ENCODE measurements around the gene ENTPD2. TPM values are rescaled to one million over a fixed set of nuclear protein-coding genes. Genes with fewer than 3 reads are reported as not detected.

Gene ENTPD2
- total RNA-seq, 4 donors from 2014 or later = 0.22 to 0.49 TPM; not detected in 2

- WGBS, 2 donors = 83 to 97% methylated on average over 11 to 13 of the region's 13 CpGs
- no peak for DNase-seq
- Histone ChIP-seq H3K9me3 (no peaks in the 10 kb centered on the region), H3K27me3 (no peaks in the 10 kb centered on the region), H3K36me3 (peaks cover 19 to 20% of the 10 kb centered on the region in 2 donors), H3K27ac (no peak overlapping the region), H3K4me3 (replicated peaks in 1 of 3) (no peak overlapping the region), H3K4me1 (peaks cover 15 to 24% of the 10 kb centered on the region in 2 donors)
- TF ChIP-seq POLR2A (IDR thresholded peaks at IDR 0.05) (no peak), CTCF (IDR thresholded peaks at IDR 0.05) (no peak)
- intact Hi-C loops (cut with DNase I) = no loop called here
Measured at GRCh38 chr9:137079401-137079787, 25.5 kb upstream of the ENTPD2 start.

- Histone ChIP-seq H3K27ac (no peak overlapping the region), H3K9me3 (no peaks in the 10 kb centered on the region), H3K4me3 (replicated peaks in 1 of 3) (peak overlapping the region in 1 of 3 donors; percentile 68), H3K36me3 (peaks cover 19 to 20% of the 10 kb centered on the region in 2 donors), H3K4me1 (peaks cover 15 to 22% of the 10 kb centered on the region in 2 donors), H3K27me3 (no peaks in the 10 kb centered on the region)
- DNase-seq = no peak
- TF ChIP-seq POLR2A (IDR thresholded peaks at IDR 0.05) (no peak), CTCF (IDR thresholded peaks at IDR 0.05) (no peak)
- intact Hi-C loops (cut with DNase I) = no loop called here
- WGBS, 2 donors = 71 to 78% methylated on average over 13 to 42 of the region's 51 CpGs
Measured at GRCh38 chr9:137078701-137079400, 25.0 kb upstream of the ENTPD2 start.

- no peak for TF ChIP-seq CTCF (IDR thresholded peaks at IDR 0.05)
- no peak for TF ChIP-seq POLR2A (IDR thresholded peaks at IDR 0.05)
- peak; percentile 49 to 55 for DNase-seq
- Histone ChIP-seq H3K4me3 (replicated peaks in 1 of 3) (peak overlapping the region; percentile 21 to 68 (median 66)), H3K9me3 (no peaks in the 10 kb centered on the region), H3K36me3 (peaks cover 19 to 20% of the 10 kb centered on the region in 2 donors), H3K27me3 (no peaks in the 10 kb centered on the region), H3K27ac (no peak overlapping the region), H3K4me1 (peaks cover 15 to 20% of the 10 kb centered on the region in 2 donors)
- intact Hi-C loops (cut with DNase I) = no loop called here
- WGBS, 2 donors = 38 to 58% methylated on average over 8 to 37 of the region's 76 CpGs
Measured at GRCh38 chr9:137077758-137078693, 24.2 kb upstream of the ENTPD2 start.

- DNase-seq = peak; percentile 86 to 89
- no peaks in the 10 kb centered on the region for H3K27me3 ChIP-seq
- 3% methylated on average over 6 to 8 of the region's 87 CpGs for WGBS, 2 donors
- peak within 1 kb of the TSS; percentile 21 to 68 (median 66) for H3K4me3 ChIP-seq (replicated peaks in 1 of 3)
- TF ChIP-seq POLR2A (IDR thresholded peaks at IDR 0.05) (peak in 1 of 2 donors; percentile 84), CTCF (IDR thresholded peaks at IDR 0.05) (no peak)
- peaks cover 15 to 20% of the 10 kb centered on the region in 2 donors for H3K4me1 ChIP-seq
- intact Hi-C loops (cut with DNase I) = no loop called here
- peaks cover 16 to 19% of the 10 kb centered on the region in 2 donors for H3K36me3 ChIP-seq
- H3K9me3 ChIP-seq = no peaks in the 10 kb centered on the region
- peak within 1 kb of the TSS; percentile 40 to 74 (median 61) for H3K27ac ChIP-seq
Measured at GRCh38 chr9:137077010-137077747, 23.3 kb upstream of the ENTPD2 start, which contains the start of gene UAP1L1. UAP1L1 (plus strand) TSS chr9:137077517; CDS start chr9:137077533, 16 bp downstream.
